ENCODE results near the gene NUAK2. TPM values are rescaled to one million over a fixed set of nuclear protein-coding genes. Genes with fewer than 3 reads are reported as not detected.
A peak's percentile ranks its signal among the peaks of the same experiment; 100 is the strongest.

NUAK2 gene
- total RNA-seq, 1 donor = 12.1 TPM

- no peak for DNase-seq (ENCODE audit: low read depth)
- no peak for TF ChIP-seq CTCF (IDR thresholded peaks at IDR 0.05; ENCODE audit: insufficient read depth, low read depth, low read length)
- no peak overlapping the region for H3K4me3 ChIP-seq (ENCODE audit: low read depth, low read length)
These were observed 64.5 kb downstream of the NUAK2 start for GRCh38 chr1:205256951-205257625.

GRCh38 chr1:205255941-205256780 lies 65.4 kb downstream of the NUAK2 start:
- no peak overlapping the region for H3K4me3 ChIP-seq (ENCODE audit: low read depth, low read length)
- TF ChIP-seq CTCF (IDR thresholded peaks at IDR 0.05; ENCODE audit: insufficient read depth, low read depth, low read length) = peak; percentile 97
- peak; percentile 84 for DNase-seq (ENCODE audit: low read depth)

Small RNAs within 50 kb of the gene (small RNA-seq; reads per million reads assigned to genes)
- not detected for gene SNRPGP10

Other genes with a start within 250 kb of the NUAK2 start
- gene TMEM81, start 237.3 kb downstream of the NUAK2 start, total RNA-seq = 0.97 and 1.3 TPM in 2 replicates
- gene RBBP5, start 199.8 kb downstream of the NUAK2 start, total RNA-seq = 14.2 and 22.5 TPM in 2 replicates
- gene DSTYK, start 110.0 kb downstream of the NUAK2 start, total RNA-seq = 15.5 and 22.0 TPM in 2 replicates
- gene TMCC2, start 93.8 kb downstream of the NUAK2 start, total RNA-seq = 3.2 and 3.5 TPM in 2 replicates
- not detected in 2 replicates for gene KLHDC8A, start 35.2 kb upstream of the NUAK2 start, total RNA-seq
- gene LEMD1, start 100.3 kb upstream of the NUAK2 start, total RNA-seq = not detected in 2 replicates
- not detected in 2 replicates for gene BLACAT1, start 134.3 kb upstream of the NUAK2 start, total RNA-seq
- gene CDK18, start 182.9 kb upstream of the NUAK2 start, total RNA-seq = 1.6 and 2.2 TPM in 2 replicates

All from fibroblast of villous mesenchyme (primary cell).